ENCODE results near the gene HDC. TPM values are rescaled to one million over a fixed set of nuclear protein-coding genes. Genes with fewer than 3 reads are reported as not detected.

The HDC gene
- total RNA-seq, 1 experiment from 2014 or later, result not detected

DNA sequence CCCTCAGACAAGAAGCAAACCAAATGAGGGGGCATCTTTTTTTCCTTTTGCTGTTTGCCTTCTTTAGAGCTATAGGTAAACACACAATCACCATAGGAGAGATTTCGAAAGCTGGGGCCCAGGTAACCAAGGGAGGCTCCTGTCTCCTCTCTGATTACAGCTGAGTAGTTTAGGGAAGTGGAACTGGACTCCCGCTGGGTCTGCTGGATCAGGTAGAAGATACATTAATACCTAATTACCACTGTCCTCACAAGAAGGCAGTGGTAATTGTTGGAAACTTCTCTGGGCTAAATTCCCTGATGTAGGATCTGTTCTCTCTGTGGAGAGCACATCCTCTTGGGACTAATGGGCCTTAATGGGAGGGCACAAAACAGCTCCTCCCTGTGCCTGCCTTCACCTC is 32.7 kb downstream of the HDC start:
- BruUV-seq (replicated peaks), result no TSS peak
- H3K4me3 ChIP-seq (ENCODE audit: low read depth in 2 of 2, low read length in 2 of 2), result no peak overlapping the region
- no peak for DNase-seq (ENCODE audit: low read depth, low spot score)
- in situ Hi-C loops (cut with HindIII; ENCODE audit: low pct_unique_long_range_greater_than_20kb, low sequenced_read_pairs) (no loop called here), intact Hi-C loops (cut with micrococcal nuclease; ENCODE audit: unreplicated experiment) (no loop called here)
- CTCF ChIA-PET, result no interaction called here
- POLR2A ChIA-PET, result no interaction called here
- no peak overlapping the region for H3K27ac ChIP-seq (ENCODE audit: low read length)
- no peaks in the 10 kb centered on the region for H3K36me3 ChIP-seq (ENCODE audit: control insufficient read depth, insufficient read depth, low read length)
- ATAC-seq, result no peak
- no peaks in the 10 kb centered on the region for H3K9me3 ChIP-seq (ENCODE audit: control insufficient read depth, insufficient read depth, low read depth, low read length)
- no peaks in the 10 kb centered on the region for H3K4me1 ChIP-seq (ENCODE audit: control insufficient read depth, insufficient read depth, low read length)
- no peak for TF ChIP-seq POLR2AphosphoS5 (IDR thresholded peaks at IDR 0.05; ENCODE audit: low read depth, low read length)
- TF ChIP-seq, protein P1, sequence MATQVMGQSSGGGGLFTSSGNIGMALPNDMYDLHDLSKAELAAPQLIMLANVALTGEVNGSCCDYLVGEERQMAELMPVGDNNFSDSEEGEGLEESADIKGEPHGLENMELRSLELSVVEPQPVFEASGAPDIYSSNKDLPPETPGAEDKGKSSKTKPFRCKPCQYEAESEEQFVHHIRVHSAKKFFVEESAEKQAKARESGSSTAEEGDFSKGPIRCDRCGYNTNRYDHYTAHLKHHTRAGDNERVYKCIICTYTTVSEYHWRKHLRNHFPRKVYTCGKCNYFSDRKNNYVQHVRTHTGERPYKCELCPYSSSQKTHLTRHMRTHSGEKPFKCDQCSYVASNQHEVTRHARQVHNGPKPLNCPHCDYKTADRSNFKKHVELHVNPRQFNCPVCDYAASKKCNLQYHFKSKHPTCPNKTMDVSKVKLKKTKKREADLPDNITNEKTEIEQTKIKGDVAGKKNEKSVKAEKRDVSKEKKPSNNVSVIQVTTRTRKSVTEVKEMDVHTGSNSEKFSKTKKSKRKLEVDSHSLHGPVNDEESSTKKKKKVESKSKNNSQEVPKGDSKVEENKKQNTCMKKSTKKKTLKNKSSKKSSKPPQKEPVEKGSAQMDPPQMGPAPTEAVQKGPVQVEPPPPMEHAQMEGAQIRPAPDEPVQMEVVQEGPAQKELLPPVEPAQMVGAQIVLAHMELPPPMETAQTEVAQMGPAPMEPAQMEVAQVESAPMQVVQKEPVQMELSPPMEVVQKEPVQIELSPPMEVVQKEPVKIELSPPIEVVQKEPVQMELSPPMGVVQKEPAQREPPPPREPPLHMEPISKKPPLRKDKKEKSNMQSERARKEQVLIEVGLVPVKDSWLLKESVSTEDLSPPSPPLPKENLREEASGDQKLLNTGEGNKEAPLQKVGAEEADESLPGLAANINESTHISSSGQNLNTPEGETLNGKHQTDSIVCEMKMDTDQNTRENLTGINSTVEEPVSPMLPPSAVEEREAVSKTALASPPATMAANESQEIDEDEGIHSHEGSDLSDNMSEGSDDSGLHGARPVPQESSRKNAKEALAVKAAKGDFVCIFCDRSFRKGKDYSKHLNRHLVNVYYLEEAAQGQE (IDR thresholded peaks at IDR 0.05; ENCODE audit: insufficient read depth in 1 of 2, low read depth in 2 of 2, low read length in 1 of 2), result no peak
- TF ChIP-seq, protein P2, sequence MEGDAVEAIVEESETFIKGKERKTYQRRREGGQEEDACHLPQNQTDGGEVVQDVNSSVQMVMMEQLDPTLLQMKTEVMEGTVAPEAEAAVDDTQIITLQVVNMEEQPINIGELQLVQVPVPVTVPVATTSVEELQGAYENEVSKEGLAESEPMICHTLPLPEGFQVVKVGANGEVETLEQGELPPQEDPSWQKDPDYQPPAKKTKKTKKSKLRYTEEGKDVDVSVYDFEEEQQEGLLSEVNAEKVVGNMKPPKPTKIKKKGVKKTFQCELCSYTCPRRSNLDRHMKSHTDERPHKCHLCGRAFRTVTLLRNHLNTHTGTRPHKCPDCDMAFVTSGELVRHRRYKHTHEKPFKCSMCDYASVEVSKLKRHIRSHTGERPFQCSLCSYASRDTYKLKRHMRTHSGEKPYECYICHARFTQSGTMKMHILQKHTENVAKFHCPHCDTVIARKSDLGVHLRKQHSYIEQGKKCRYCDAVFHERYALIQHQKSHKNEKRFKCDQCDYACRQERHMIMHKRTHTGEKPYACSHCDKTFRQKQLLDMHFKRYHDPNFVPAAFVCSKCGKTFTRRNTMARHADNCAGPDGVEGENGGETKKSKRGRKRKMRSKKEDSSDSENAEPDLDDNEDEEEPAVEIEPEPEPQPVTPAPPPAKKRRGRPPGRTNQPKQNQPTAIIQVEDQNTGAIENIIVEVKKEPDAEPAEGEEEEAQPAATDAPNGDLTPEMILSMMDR (IDR thresholded peaks at IDR 0.05), result no peak
- no peak for TF ChIP-seq SIN3A (IDR thresholded peaks at IDR 0.05; ENCODE audit: borderline replicate concordance, insufficient read depth, low read depth, low read length)
- TF ChIP-seq TCF7L2 (IDR thresholded peaks at IDR 0.05; ENCODE audit: low read depth, low read length), result no peak
- H3K27me3 ChIP-seq (ENCODE audit: control insufficient read depth, insufficient read depth, low read length), result no peaks in the 10 kb centered on the region

DNA sequence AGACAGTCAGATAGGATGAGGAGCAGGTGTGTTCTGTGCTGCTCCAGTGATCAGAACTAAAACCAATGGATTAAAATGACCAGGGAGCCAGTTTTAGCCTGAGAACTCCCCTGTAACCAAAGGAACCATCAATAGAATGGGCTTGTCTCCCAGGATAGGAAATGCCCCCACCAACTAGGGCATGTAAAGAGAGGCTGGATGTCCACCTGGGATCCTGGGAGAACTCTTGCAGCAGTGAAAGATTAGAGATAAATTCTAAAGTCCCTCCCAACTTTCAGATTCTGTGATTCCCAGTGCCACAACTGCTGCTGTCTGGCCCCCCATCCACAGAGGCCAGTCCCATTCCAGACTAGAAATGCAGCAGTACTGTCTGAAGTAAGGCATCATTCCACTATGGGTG is 33.8 kb downstream of the HDC start:
- in situ Hi-C loops (cut with HindIII; ENCODE audit: low pct_unique_long_range_greater_than_20kb, low sequenced_read_pairs) (no loop called here), intact Hi-C loops (cut with micrococcal nuclease; ENCODE audit: unreplicated experiment) (no loop called here)
- Histone ChIP-seq H3K9me3 (ENCODE audit: control insufficient read depth, insufficient read depth, low read depth, low read length) (no peaks in the 10 kb centered on the region), H3K27me3 (ENCODE audit: control insufficient read depth, insufficient read depth, low read length) (no peaks in the 10 kb centered on the region), H3K27ac (ENCODE audit: low read length) (no peak overlapping the region), H3K36me3 (ENCODE audit: control insufficient read depth, insufficient read depth, low read length) (no peaks in the 10 kb centered on the region), H3K4me3 (ENCODE audit: low read depth in 2 of 2, low read length in 2 of 2) (no peak overlapping the region), H3K4me1 (ENCODE audit: control insufficient read depth, insufficient read depth, low read length) (no peaks in the 10 kb centered on the region)
- TF ChIP-seq, protein P1 (IDR thresholded peaks at IDR 0.05; ENCODE audit: insufficient read depth in 1 of 2, low read depth in 2 of 2, low read length in 1 of 2), result no peak
- DNase-seq (ENCODE audit: low read depth, low spot score) (no peak), ATAC-seq (no peak)
- BruUV-seq (replicated peaks), result no TSS peak
- CTCF ChIA-PET, result no interaction called here
- POLR2A ChIA-PET, result no interaction called here

Measured in Panc1 (cell line).